GM23338 (cell line): Measurements from ENCODE around the gene ALKBH1.

Experiments
- CREB1 ChIP-seq: fragments of 250-450 bp; sonication (Bioruptor Pico); IDR thresholded peaks from 2 replicates; pipeline ENCODE4 v1.5.0; 2020; ENCODE audit warnings: low read depth, mild to moderate bottlenecking, moderate library complexity
- NANOG ChIP-seq: IDR thresholded peaks from 2 replicates; pipeline ENCODE4 v1.6.1; 2016; ENCODE audit warnings: antibody characterized with exemption, borderline replicate concordance
- POLR2AphosphoS5 ChIP-seq: IDR thresholded peaks from 2 replicates; pipeline ENCODE4 v1.6.1; 2016; ENCODE audit warnings: antibody characterized with exemption, low read depth
- TF ChIP-seq, protein P1 (sequence below), 2 experiments: fragments of 200-600 bp in 1 of 2; sonication (generic) in 1 of 2; conservative IDR thresholded peaks; 2 replicates each; pipeline versions ENCODE4 v1.5.1 to v1.6.1; 2016 to 2017; ENCODE audit warnings: antibody characterized with exemption in 2 of 2, low read depth in 2 of 2, mild to moderate bottlenecking in 2 of 2, moderate library complexity in 1 of 2
- TF ChIP-seq, protein P2 (sequence below): IDR thresholded peaks from one replicate; pipeline ENCODE4 v1.6.1; 2018; ENCODE audit warnings: antibody characterized with exemption; ENCODE audit not compliant: unreplicated experiment

DNA sequence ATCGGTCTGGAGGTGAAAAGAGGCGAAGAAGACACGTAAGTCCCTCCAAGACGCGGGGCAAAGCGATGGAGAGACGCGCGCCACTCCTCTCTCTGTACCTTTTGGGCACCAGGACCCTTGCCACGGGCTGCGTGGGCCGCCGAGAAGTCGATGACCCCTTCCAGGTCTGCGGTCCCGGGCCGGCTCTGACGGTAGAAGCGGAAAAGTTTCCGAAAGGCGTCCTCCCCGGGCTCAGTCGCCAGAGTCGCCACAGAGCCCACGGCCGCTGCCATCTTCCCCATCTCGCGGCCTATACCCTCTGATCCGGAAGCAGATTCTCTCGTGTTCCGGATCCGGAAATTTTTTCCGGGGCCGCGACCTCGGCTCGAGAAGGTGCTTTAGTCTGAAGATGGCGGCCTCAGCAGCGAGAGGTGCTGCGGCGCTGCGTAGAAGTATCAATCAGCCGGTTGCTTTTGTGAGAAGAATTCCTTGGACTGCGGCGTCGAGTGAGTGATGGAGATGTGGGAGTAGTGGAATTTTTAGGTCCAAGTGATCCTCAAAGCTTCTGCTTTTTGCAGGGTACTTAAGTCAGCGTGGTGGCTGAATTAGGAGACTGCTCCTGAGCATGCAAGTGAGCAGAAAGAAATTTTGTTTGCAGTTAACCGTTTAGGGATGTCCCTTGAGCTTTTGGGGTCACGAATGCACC is at the start of gene ALKBH1, which contains the start of gene SLIRP:
- TF ChIP-seq, protein P1, sequence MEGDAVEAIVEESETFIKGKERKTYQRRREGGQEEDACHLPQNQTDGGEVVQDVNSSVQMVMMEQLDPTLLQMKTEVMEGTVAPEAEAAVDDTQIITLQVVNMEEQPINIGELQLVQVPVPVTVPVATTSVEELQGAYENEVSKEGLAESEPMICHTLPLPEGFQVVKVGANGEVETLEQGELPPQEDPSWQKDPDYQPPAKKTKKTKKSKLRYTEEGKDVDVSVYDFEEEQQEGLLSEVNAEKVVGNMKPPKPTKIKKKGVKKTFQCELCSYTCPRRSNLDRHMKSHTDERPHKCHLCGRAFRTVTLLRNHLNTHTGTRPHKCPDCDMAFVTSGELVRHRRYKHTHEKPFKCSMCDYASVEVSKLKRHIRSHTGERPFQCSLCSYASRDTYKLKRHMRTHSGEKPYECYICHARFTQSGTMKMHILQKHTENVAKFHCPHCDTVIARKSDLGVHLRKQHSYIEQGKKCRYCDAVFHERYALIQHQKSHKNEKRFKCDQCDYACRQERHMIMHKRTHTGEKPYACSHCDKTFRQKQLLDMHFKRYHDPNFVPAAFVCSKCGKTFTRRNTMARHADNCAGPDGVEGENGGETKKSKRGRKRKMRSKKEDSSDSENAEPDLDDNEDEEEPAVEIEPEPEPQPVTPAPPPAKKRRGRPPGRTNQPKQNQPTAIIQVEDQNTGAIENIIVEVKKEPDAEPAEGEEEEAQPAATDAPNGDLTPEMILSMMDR (conservative IDR thresholded peaks at IDR 0.05; ENCODE audit: low read depth in 2 of 2): no peak
- TF ChIP-seq, protein P2, sequence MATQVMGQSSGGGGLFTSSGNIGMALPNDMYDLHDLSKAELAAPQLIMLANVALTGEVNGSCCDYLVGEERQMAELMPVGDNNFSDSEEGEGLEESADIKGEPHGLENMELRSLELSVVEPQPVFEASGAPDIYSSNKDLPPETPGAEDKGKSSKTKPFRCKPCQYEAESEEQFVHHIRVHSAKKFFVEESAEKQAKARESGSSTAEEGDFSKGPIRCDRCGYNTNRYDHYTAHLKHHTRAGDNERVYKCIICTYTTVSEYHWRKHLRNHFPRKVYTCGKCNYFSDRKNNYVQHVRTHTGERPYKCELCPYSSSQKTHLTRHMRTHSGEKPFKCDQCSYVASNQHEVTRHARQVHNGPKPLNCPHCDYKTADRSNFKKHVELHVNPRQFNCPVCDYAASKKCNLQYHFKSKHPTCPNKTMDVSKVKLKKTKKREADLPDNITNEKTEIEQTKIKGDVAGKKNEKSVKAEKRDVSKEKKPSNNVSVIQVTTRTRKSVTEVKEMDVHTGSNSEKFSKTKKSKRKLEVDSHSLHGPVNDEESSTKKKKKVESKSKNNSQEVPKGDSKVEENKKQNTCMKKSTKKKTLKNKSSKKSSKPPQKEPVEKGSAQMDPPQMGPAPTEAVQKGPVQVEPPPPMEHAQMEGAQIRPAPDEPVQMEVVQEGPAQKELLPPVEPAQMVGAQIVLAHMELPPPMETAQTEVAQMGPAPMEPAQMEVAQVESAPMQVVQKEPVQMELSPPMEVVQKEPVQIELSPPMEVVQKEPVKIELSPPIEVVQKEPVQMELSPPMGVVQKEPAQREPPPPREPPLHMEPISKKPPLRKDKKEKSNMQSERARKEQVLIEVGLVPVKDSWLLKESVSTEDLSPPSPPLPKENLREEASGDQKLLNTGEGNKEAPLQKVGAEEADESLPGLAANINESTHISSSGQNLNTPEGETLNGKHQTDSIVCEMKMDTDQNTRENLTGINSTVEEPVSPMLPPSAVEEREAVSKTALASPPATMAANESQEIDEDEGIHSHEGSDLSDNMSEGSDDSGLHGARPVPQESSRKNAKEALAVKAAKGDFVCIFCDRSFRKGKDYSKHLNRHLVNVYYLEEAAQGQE: no peak
- peak; percentile 97 for TF ChIP-seq POLR2AphosphoS5
- TF ChIP-seq NANOG: no peak
- no peak for TF ChIP-seq CREB1 (CRISPR knock-in tag)
